ENCODE data around the gene CNKSR2.

CNKSR2 gene

GRCh38 chrX:21590012-21590776, 216.0 kb downstream of the CNKSR2 start:
- intact Hi-C loops (cut with DNase I): no loop called here
- DNase-seq: no peak

DNA sequence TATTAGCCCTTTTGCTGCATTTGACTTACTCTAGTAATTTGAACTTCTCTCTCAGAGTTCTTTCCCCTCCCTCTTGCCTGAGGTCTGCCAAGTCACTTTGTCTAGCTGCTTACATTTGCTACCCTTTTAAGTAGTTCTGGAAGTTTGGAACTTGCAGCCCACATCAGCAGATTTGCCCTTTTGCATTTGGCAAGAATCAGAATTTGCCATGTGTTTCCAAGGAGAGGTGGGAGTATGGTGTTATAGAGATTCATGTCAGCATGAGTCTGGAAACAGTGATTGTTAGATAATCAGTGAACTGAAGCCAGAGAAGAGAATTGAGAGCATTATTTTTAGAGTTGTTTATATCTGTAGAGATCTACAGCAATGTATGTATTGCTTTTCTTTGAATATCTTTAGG, 231.8 kb downstream of the CNKSR2 start:
- intact Hi-C loops (cut with DNase I): no loop called here
- DNase-seq: peak in 1 of 10 donors; percentile 39

DNA sequence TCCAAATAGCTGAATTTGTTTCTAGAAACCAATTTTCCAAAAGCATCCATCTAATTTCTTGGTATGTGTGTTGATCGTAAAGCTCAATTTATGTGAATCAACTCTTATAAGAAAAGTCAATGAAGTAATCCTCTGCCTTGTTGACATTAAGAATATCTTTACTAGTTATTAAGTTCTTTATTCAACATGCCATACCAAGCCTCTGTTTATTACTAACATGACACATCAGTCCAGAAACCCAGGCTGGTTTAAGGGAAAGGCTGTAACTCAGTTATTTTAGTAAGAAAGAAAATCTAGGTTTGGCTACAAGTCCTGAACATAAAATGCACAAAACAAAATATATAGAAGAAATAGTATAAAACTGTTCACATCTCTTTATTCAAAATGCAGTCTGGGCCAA, 235.9 kb downstream of the CNKSR2 start:
- intact Hi-C loops (cut with DNase I): no loop called here

GRCh38 chrX:21612154-21612553, 237.9 kb downstream of the CNKSR2 start:
- intact Hi-C loops (cut with DNase I): no loop called here
- peak in 1 of 10 donors; percentile 61 for DNase-seq

More for the DNA sequence above, 235.9 kb downstream of the CNKSR2 start:
- DNase-seq: no peak

DNA sequence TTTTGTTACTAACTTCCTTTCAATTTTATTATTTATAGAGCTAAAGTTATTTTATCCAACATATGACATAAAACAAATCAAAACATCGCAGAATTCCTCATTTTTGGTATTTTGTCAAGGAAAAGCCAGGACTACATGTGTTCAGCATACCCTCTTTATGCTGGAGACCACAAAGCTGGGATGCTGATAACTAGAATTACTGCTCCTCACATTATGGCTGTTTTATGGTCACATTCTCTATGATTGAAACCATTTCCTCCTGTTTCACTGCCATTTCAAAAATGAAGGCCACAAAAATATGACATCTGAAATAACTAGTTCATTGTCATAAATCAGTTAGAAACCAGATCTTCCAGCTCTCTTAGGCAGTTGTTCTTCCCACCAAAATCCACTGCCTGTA, 242.2 kb downstream of the CNKSR2 start:
- no peak for DNase-seq
- intact Hi-C loops (cut with DNase I): no loop called here

DNA sequence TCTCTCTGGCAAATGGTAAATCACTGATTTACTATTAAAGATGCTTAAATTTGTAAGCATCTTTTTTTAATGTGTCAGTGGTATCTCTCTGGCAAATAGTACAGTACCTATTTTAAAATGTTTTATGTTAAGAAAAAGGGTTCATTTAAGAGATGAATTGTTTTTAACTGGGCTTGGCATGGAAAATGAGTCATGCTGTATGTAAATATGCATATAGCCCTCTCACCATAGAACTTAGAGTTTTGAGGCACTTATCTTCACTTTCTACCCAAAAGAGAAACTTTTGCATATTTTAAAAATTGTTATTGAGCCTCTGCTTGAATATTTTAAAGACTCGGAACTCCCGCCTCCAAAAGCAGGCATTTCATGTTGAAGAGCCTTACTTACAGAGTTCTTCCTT, 246.0 kb downstream of the CNKSR2 start:
- DNase-seq: no peak
- intact Hi-C loops (cut with DNase I): loop anchor here (2.0 kb wide), 1 partner anchor 43 kb away; no protein-coding TSS in a partner anchor

DNA sequence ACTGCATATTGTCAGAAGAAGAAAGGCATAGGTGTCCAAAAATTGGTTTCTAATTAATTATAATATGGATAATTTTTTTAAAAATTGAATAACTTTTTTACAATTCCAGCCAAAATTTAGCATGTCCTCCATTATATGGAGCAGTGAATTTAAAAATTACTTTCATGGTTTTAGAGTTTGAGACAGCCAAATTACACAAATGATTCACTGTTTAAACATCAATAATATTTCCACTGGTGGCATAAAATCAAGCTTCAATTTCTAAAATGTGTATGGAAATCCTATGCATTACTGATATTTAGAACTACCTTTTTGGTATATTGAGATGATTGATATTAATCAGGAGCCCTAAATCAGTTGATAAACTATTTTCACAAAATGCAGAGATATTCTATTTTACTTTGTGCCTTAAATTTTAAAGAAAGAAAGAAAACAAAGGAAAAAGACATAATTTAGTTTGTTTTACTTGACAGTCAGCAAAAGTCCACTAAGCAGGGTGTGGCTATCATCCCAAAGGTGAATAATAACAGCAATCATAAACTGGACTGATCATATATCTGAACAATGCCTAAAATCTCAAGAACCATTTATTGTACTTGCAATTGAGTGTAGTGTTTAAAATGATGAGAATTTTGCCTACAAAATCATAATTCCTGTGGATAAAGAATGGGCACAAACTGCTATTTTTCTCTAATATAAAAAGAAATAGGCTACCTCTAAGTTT, 249.7 kb downstream of the CNKSR2 start:
- intact Hi-C loops (cut with DNase I): no loop called here
- DNase-seq: no peak

DNA sequence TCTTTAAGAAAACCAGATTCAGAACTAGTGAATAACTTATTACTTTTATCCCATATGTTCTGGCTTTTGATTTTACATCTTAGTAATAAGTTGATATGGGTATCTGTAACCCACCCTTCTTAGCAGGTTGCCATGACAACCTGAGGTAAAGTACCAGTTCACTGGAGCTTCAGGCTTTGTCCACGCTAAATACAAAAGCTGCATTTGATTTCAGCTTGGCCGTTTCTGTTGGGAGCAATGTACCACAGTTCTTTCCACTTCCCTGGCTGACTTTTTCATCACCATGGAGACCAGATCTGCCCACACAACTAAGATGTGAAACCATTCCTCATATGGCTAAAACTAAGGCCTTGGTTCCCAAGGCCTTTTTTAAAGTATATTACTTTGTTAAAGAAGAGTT, 257.8 kb downstream of the CNKSR2 start:
- DNase-seq: no peak
- intact Hi-C loops (cut with DNase I): no loop called here

DNA sequence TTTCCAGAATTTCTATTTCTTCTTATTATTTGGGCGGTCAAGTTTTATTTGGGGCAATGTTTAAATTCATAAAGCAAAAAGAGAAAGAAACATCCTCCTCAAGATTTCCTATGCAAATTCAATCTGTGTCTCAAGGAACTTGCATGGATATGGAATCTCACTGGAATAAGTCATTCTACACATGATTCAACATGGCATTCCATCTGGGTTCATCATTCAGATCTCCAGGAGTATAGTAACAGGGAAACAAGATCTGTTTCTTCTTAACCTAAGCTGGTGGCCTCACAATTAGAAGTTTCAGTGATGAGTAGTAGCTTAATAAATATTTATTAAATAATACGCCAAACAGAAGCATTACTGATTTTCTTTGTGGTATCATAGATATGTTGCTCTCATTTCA, 264.1 kb downstream of the CNKSR2 start:
- intact Hi-C loops (cut with DNase I): no loop called here
- no peak for DNase-seq

- DNase-seq: no peak
- intact Hi-C loops (cut with DNase I): no loop called here
Observed at GRCh38 chrX:21639775-21640174, 265.6 kb downstream of the CNKSR2 start.

GRCh38 chrX:21645431-21645830, 271.2 kb downstream of the CNKSR2 start:
- intact Hi-C loops (cut with DNase I): no loop called here
- no peak for DNase-seq

- no peak for DNase-seq
Observed at GRCh38 chrX:21645886-21646285, 271.7 kb downstream of the CNKSR2 start.

GRCh38 chrX:21655901-21656586, 281.8 kb downstream of the CNKSR2 start:
- intact Hi-C loops (cut with DNase I): no loop called here
- DNase-seq: peak in 4 of 10 donors; percentile 9 to 84 (median 72)

More at GRCh38 chrX:21645886-21646285, 271.7 kb downstream of the CNKSR2 start:
- intact Hi-C loops (cut with DNase I): no loop called here

- peak in 3 of 10 donors; percentile 59 to 74 (median 63) for DNase-seq
- intact Hi-C loops (cut with DNase I): no loop called here
Observed at GRCh38 chrX:21656587-21657317, 282.5 kb downstream of the CNKSR2 start.

GRCh38 chrX:21657318-21658151, 283.3 kb downstream of the CNKSR2 start:
- peak in 4 of 10 donors; percentile 9 to 78 (median 54) for DNase-seq
- intact Hi-C loops (cut with DNase I): no loop called here

DNA sequence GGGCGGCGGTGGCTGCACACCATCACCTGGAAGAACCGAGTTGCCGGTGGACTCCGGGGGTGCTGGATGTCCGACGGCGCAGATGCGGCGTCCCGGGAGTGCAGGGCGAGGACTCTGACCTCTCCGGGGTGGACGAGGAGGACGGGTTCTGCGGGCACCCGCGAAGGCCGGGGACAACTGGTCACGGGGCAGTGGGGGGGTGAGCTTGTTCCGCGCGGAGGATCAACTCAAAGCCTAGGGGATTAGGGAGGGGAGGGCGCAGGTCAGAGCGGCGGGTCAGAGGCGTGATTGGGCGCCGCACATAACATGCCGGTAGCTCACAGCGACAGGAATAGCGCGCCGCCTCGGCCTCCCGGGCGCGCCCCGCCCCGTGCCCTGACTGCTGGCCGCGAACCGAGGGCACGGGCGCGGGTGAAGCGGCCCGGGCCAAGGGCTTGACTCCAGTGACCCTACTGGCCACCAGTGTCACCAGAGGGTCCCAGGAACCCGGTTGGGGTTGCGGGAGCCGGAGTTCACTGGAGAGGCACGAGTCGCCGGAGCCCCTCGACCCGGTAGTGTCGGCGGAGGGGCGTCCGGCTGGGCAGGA, 284.0 kb downstream of the CNKSR2 start, which contains the start of gene KLHL34:
Gene KLHL34 (minus strand): TSS at position 179 of the 586 bp plus-strand sequence. CDS start 542 bp downstream, outside the sequence.
- intact Hi-C loops (cut with DNase I): no loop called here
- peak in 4 of 10 donors; percentile 8 to 79 (median 71) for DNase-seq

DNA sequence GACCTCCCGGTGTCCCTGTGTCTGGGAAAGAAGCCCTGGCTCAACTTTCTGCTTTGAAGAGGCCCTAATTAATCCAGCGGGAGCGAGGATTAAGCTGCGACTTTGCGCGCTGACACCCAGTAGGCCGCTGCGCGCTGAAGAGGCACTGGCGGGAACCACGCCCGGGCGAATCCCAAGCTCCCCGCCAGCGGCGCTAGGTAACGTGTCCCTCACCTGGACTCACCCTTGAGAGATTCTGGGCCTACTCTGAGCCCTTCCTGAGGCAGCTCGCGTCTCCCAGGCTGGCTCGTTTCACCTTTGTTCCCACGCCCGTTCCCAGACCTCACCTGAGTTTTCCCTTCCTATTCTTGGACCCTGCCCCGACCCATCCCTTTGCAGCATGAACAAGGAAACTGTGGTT, 284.5 kb downstream of the CNKSR2 start:
- DNase-seq: peak in 4 of 10 donors; percentile 10 to 84 (median 77)
- intact Hi-C loops (cut with DNase I): no loop called here

GRCh38 chrX:21659320-21659719, 285.1 kb downstream of the CNKSR2 start:
- intact Hi-C loops (cut with DNase I): no loop called here

DNA sequence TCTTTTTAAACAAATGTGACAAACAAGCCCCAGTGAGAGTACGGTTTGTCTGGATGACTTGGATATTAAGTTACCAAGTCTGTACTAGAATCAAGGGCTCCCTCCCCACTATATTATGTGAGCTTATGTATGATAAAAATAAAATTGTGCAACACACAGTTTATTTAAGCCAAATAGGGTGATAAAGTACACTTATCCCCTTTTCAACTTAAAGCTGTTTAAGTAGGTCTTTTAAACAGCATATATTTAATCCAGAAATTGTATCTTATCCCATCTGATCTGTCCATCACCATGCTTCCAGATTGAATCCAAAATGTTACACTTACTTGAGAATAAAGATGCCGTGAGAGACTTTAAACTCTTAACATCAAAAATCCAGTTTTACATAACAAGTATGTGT, 285.9 kb downstream of the CNKSR2 start:
- intact Hi-C loops (cut with DNase I): no loop called here
- DNase-seq: no peak

More at GRCh38 chrX:21659320-21659719, 285.1 kb downstream of the CNKSR2 start:
- no peak for DNase-seq

All from posterior cingulate gyrus (tissue), 11 donors.